IPS-18c (cell line): Measurements from ENCODE around the gene FILIP1.
"Not testable (repeated sequence)": the region's sequence is repeated elsewhere in the genome, so short reads cannot be mapped to it uniquely, and the experiment has no call there.

ENCODE experiments used
- H3K4me3 ChIP-seq: 2 replicates; pipeline ENCODE4 v1.7.0; 2013; ENCODE audit warnings: low read depth, mild to moderate bottlenecking, low read length, moderate library complexity; ENCODE audit not compliant: insufficient read depth
- H3K9me3 ChIP-seq: one replicate; pipeline ENCODE4 v1.6.1; 2013; ENCODE audit warnings: mild to moderate bottlenecking, low read length, moderate library complexity; ENCODE audit not compliant: control insufficient read depth, insufficient read depth

The FILIP1 gene

GRCh38 chr6:75418233-75418632, 75.4 kb downstream of the FILIP1 start:
- no peak overlapping the region for H3K4me3 ChIP-seq
- no peaks in the 10 kb centered on the region for H3K9me3 ChIP-seq

- Histone ChIP-seq H3K9me3 (no peaks in the 10 kb centered on the region), H3K4me3 (no peak overlapping the region)
Observed at GRCh38 chr6:75416443-75416842, 77.2 kb downstream of the FILIP1 start.

GRCh38 chr6:75415804-75416203, 77.8 kb downstream of the FILIP1 start:
- H3K4me3 ChIP-seq, result no peak overlapping the region
- no peaks in the 10 kb centered on the region for H3K9me3 ChIP-seq

GRCh38 chr6:75414445-75415021, 79.1 kb downstream of the FILIP1 start:
- no peak overlapping the region for H3K4me3 ChIP-seq
- no peaks in the 10 kb centered on the region for H3K9me3 ChIP-seq

- no peaks in the 10 kb centered on the region for H3K9me3 ChIP-seq
- no peak overlapping the region for H3K4me3 ChIP-seq
Observed at GRCh38 chr6:75412969-75413662, 80.5 kb downstream of the FILIP1 start.

- not testable (repeated sequence) for H3K9me3 ChIP-seq, H3K4me3 ChIP-seq
Observed at GRCh38 chr6:75410564-75410963, 83.0 kb downstream of the FILIP1 start.

- Histone ChIP-seq H3K9me3 (no peaks in the 10 kb centered on the region), H3K4me3 (no peak overlapping the region)
Observed at GRCh38 chr6:75409928-75410327, 83.7 kb downstream of the FILIP1 start.

GRCh38 chr6:75409286-75409685, 84.3 kb downstream of the FILIP1 start:
- Histone ChIP-seq H3K9me3 (no peaks in the 10 kb centered on the region), H3K4me3 (no peak overlapping the region)

- H3K9me3 ChIP-seq, result no peaks in the 10 kb centered on the region
- no peak overlapping the region for H3K4me3 ChIP-seq
Observed at GRCh38 chr6:75403563-75404080, 90.0 kb downstream of the FILIP1 start.

GRCh38 chr6:75402296-75402695, 91.3 kb downstream of the FILIP1 start:
- Histone ChIP-seq H3K4me3 (no peak overlapping the region), H3K9me3 (no peaks in the 10 kb centered on the region)

GRCh38 chr6:75397656-75398465, 95.7 kb downstream of the FILIP1 start:
- no peaks in the 10 kb centered on the region for H3K9me3 ChIP-seq
- H3K4me3 ChIP-seq, result no peak overlapping the region

- no peak overlapping the region for H3K4me3 ChIP-seq
- H3K9me3 ChIP-seq, result no peaks in the 10 kb centered on the region
Observed at GRCh38 chr6:75397171-75397570, 96.4 kb downstream of the FILIP1 start.

GRCh38 chr6:75396005-75396800, 97.4 kb downstream of the FILIP1 start:
- Histone ChIP-seq H3K4me3 (no peak overlapping the region), H3K9me3 (no peaks in the 10 kb centered on the region)

- no peaks in the 10 kb centered on the region for H3K9me3 ChIP-seq
- no peak overlapping the region for H3K4me3 ChIP-seq
Observed at GRCh38 chr6:75393806-75394205, 99.8 kb downstream of the FILIP1 start.

GRCh38 chr6:75391276-75391675, 102.3 kb downstream of the FILIP1 start:
- Histone ChIP-seq H3K4me3 (no peak overlapping the region), H3K9me3 (no peaks in the 10 kb centered on the region)

GRCh38 chr6:75386050-75386770, 107.4 kb downstream of the FILIP1 start:
- no peak overlapping the region for H3K4me3 ChIP-seq

GRCh38 chr6:75384116-75384515, 109.5 kb downstream of the FILIP1 start:
- Histone ChIP-seq H3K4me3 (no peak overlapping the region), H3K9me3 (no peaks in the 10 kb centered on the region)

More at GRCh38 chr6:75386050-75386770, 107.4 kb downstream of the FILIP1 start:
- H3K9me3 ChIP-seq, result no peaks in the 10 kb centered on the region
